HG03521 (cell line): ENCODE data around the gene PEX16.
A peak's percentile ranks its signal among the peaks of the same experiment; 100 is the strongest.
"Not testable (repeated sequence)": the region's sequence is repeated elsewhere in the genome, so short reads cannot be mapped to it uniquely, and the experiment has no call there.

ENCODE experiments used
- ATAC-seq: cut with Tn5 transposase; IDR thresholded peaks from one replicate; pipeline ENCODE4 v1.9.1; 2021; ENCODE audit warnings: mild to moderate bottlenecking, moderate library complexity; ENCODE audit not compliant: unreplicated experiment

Gene PEX16

DNA sequence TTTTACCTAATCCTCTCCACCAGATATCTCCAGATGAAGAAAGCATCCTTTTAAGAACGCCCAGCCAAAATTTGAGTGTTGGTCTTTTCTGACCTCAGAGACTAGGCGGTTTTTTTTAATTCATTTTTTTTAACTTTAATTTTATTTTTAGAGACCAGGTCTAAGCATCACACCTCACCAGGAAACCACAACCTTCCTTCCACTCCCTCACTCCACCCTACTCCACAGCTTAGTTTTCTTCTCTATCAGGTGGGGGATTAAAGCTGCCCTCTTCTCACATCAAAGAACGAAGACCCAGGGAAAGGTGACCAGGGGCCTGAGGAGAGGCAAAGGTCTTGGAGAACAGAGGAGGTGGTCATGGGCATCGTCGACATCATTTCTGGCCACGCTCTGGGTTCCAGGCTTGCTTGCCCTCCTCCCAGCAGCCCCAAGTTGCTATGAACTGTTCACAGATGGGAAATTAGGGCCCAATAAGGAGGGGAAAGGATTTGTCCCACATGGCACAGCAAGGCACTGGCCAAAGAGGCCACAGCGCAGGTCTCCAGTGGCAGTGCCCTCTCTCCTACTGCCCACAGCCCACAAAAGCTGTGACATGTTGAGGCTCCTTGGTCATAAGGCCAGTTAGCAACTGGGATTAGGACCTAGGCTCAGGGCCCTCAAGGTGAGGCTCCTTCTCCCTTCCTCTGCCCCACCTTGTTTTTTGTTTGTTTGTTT, 1.4 kb upstream of the PEX16 start:
- ATAC-seq, result no peak

DNA sequence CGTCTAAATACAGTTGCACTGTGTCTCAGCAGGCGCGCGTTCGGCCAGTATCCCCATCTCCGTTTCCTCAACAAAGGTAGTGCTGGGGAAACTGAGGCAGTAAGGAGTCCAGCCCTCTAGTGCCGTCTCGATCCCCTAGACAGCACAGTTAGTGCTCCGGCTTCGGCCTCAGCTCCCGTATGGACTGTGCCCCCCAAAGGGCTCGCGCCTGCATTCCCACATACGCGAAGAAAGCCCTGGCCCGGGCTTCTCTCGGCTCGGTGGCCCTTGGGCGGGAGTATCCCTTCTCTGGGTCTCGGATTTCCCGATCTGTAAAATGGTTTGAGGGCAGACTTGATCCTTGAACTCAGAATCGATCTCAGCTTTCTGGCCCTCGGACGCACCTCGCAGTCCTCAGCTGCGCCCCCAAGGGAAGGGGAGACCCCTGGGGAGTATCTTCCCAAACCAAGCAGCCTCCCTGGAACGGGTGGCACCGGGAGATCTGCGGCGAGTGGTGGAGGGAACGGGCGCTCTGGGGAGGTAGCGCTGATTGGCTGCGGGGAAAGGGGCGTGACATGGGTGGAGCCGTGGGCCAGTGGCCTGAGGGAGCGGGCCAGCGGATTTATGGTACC, 759 bp upstream of the PEX16 start:
- peak; percentile 24 for ATAC-seq

DNA sequence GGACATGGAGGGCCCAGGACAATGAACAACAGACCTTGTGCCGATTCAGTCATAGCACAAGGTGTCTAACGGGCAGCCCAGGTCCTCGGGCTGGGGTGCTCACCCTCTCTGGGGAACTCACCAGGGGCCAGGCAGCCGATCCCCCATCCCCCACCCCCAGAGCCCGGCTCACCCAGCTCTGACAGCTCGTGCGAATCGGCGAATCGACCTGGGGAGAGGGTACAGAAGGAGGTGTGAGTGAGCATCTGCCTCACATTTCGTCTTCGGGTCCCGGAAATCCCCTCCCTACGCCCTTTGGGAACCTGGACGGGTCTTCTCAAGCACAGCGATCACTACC, 423 bp downstream of the PEX16 start:
- no peak for ATAC-seq

DNA sequence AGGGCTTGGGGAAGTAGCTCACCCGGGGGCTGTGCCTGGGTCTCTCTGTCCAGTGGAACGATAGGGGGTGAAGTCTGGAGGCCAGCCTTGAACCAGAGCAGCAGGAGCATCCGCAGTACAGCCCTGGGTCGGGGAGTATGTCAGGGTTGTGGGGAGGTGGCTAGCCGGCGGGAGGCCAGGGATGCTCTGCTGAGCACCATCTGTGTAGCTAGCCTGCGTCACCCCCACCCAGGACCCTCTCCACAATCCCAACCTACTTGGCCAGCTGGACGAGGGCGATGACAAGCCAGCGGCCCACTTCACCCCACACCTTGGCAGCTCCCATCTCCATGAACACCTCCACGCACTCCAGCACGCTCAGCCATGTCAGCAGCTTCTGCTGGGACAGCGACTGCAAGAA, 2.2 kb downstream of the PEX16 start:
- no peak for ATAC-seq

DNA sequence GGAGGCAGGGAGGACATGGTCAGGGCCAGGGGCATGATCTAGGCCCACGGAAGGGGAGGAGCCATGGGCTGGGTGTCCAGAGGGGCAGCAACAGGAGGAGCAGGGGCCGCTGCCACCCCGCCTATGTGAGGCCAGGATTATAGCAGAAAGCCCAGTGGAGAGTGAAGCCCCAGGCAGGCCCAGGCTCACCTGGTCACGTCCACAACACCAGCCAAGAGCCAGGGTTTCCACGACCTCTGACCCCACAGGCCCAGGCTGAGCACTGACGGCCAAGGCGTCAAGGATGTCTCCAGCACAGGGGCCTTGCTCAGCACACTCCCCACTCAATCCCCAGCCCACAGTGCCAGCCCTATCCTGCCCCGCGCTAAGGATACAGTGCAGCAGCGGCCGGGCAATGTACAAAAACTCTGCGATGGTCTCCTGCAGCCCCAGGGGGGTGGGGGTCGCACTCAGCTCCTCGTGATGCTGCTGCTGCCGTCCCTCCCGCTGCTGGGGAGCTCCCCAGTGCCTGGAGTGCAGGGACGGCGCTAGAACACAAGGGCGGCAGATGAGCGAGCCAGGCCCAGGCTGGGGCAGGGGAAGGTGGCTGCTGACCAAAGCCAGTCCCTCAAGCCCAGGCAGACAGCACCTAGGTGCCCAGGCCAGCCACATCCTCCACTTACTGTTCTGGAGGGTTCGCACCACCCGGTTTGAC, 3.6 kb downstream of the PEX16 start:
- no peak for ATAC-seq

DNA sequence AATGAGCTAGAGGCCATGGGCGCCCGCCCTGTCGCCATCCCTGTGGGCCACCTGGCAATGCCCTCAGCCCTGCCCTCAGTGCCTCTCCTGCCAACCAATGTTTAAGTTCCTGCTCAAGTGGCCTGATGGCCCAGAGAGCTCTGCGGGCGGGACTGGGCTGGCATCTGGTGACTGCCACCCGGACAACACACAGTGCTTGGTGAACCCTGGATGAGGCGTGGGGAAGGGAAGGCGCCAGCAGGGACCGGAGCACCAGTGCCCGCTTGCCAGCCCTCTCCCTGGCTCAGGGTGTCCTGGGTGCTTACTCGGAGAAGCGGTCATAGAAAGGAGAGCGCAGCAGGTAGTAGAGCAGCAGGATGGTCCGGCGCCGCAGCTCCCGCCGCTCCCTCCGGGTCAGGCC, 4.2 kb downstream of the PEX16 start:
- ATAC-seq, result no peak

DNA sequence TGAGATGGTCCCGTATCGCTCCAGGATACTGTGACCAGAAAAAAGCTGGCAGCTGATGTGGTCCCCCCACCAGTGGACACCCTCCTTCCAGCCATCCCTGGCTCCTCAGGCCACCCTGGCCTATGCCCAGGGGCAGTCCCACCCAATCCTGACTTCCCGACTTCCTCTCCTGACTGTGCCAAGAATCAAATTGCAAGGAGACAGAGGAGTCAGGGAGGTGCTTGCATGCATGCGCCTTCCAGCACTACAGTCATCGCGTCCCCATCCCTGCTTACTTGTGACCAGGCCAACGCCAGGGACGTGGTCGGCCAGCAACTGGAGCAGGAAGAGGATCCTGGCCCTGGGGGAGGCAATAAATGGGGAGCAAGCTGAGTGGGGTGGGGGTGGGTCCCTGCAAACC, 7.1 kb downstream of the PEX16 start:
- ATAC-seq, result no peak

DNA sequence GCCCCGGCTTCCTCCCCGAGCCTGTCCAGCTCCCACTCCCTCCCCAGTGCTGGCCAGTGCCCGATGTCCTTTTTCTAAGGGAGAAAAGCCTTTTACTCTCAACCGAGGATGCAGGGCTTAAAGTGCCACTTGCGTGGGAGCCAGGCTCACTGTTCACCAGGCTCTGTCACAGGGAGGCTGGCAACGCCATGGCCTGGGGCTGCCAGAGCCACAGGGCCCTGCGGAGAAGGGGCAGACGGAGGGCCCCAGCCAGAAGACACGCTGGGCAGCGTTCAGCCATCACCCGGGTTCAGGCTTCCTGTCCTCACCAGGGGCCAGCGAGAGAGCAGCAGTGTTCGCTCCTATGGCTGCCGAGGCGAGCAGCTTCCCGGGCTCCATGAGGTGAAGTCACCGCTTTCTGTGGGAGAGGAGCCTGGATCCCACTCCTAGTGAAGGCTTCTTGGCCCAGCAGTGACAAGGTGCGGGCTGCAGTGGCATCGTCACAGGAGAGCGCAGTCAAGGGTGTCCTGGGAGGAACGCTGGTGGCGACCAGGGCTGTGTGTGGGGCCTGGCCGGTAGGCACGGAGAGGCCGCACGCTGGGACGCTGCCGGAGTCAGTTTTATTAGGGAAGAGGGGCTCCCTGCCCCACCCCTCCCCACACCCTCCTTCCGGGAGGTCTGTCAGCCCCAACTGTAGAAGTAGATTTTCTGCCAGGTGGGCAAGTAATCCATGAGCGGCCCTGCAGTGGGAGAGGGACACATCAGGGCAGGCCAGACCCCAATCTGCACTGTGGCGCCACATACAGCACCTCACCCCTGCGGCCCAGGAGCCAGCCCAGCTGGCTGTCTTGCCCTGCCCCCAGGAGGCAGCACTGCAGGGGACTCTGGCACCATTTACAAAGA, 7.8 kb downstream of the PEX16 start:
- ATAC-seq, result no peak

DNA sequence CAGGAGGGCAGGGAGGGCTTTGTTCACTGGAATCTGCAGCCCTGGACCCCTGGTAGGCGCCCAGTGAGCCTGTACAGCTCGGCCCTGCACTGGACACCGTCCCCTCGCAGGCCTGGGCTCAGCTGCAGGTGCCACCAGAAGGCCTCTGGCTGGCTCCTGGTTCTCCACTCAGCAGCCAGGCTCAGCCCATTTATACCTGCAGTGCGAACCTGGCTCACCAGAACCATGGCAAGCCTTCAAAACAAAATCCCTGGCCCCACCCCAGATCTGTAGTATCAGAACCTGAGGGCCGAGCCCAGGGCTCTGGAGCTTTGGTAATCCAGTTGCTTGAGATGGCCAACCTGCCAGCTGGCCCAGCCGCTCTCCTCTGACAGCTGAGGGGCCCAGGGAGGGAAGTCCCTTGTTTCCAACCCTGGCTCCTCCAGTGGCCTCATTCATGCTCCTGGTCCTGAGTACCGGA, 9.7 kb downstream of the PEX16 start:
- ATAC-seq, result no peak

DNA sequence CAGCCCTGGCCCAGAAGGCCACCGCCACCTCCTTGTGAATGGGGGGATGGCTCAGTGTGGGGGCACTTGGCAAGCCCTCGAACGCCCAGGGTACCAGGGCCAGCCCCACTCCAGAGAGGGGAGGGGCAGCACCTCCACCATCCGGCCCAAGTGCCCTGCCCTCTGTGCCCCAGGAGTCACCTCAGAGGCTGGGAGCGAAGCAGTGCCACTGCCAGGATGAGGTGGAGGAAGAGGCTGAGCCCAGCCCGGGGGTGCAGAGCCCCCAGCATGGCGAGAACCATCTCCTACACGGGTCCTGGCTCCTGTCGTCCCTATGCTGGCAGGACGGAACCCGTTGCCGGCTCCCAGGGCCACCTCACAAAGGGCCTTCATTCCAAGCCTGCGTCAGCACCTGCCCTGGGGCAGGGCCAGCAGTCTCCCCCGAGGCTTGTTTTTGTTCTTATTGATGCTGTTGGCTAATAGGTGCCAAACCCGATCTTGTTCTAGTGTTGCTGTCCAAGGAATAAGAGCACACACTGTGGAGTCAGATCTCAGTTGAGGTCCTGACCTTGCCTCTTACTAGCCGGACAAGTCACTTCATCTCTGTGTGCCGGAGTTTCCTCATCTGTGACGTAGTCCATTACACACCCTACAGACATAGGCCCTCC, 10.6 kb downstream of the PEX16 start, which contains the start of gene FREY1:
Gene FREY1 (minus strand): TSS at position 307 of the 647 bp plus-strand sequence. CDS start 26 bp downstream, at position 281.
- no peak for ATAC-seq

DNA sequence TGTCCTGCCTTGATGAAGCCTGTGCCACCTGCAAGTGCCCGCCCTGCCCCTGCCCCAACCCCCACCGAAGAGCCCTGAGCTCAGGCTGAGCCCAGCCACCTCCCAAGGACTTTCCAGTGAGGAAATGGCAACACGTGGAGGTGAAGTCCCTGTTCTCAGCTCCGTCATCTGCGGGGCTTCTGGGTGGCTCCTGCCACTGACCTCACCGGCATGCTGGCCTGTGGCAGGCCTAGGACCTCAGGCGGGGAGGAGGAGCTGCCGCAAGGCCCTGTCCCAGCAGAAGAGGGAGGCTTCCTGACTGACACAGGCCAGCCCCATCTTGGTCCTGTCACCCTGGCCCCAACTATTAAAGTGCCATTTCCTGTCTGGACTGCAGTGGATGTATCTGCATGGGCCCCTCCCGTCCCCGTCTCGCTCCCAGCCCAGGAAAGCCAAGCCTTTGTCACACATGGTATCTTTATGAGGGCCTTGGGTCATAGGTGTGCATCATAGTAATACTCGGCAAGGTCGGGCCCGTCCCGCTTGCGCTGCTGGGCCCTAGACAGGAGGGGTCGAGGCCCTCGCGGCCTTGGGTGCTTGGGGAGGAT, 11.5 kb downstream of the PEX16 start:
- no peak for ATAC-seq

DNA sequence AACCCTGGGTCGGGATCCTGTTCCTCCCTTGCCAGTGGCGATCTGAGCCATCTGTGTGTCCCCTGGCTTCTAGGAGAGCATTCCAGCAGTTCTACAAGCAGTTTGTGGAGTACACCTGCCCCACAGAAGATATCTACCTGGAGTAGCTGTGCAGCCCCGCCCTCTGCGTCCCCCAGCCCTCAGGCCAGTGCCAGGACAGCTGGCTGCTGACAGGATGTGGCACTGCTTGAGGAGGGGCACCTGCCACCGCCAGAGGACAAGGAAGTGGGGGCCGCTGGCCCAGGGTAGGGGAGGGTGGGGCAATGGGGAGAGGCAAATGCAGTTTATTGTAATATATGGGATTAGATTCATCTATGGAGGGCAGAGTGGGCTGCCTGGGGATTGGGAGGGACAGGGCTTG, 12.1 kb downstream of the PEX16 start:
- ATAC-seq, result not testable (repeated sequence)

DNA sequence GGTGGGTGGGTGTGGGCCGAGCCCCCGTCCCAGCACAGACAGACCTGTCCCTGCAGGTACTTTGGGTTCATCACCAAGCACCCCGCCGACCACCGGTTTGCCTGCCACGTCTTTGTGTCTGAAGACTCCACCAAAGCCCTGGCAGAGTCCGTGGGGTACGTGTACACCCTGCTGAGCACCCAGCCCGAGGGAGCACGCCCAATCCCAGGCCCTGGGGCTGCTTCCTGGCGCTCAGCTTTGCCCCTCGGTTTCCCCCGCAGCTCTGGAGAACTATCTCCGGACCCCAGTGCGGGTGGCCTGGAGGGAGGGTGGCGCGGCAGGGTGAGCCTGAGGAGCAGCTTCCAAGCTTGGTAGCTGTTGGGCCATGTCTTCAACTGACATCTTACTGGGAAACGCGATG, 12.6 kb downstream of the PEX16 start:
- no peak for ATAC-seq

DNA sequence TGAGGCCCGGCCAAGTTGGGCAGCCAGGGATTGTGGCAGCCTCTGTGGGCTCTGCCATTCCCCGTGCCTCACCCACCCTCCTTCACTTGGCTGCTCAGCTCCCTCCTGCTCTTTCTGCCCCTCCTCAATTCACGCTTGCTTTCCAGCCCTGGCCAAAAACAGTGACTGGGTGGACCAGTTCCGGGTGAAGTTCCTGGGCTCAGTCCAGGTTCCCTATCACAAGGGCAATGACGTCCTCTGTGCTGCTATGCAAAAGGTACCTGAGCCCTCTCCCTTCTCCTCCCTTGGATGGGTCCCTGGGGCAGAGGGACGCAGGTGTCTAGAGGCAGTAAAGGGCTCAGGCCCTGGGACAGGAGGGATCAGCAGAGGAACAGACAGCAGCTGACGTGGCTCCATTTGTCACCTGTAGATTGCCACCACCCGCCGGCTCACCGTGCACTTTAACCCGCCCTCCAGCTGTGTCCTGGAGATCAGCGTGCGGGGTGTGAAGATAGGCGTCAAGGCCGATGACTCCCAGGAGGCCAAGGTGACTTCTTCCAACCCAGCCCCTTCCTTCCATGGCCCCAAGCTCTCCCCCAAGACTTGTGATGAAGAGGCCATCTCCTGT, 13.3 kb downstream of the PEX16 start:
- ATAC-seq, result no peak

DNA sequence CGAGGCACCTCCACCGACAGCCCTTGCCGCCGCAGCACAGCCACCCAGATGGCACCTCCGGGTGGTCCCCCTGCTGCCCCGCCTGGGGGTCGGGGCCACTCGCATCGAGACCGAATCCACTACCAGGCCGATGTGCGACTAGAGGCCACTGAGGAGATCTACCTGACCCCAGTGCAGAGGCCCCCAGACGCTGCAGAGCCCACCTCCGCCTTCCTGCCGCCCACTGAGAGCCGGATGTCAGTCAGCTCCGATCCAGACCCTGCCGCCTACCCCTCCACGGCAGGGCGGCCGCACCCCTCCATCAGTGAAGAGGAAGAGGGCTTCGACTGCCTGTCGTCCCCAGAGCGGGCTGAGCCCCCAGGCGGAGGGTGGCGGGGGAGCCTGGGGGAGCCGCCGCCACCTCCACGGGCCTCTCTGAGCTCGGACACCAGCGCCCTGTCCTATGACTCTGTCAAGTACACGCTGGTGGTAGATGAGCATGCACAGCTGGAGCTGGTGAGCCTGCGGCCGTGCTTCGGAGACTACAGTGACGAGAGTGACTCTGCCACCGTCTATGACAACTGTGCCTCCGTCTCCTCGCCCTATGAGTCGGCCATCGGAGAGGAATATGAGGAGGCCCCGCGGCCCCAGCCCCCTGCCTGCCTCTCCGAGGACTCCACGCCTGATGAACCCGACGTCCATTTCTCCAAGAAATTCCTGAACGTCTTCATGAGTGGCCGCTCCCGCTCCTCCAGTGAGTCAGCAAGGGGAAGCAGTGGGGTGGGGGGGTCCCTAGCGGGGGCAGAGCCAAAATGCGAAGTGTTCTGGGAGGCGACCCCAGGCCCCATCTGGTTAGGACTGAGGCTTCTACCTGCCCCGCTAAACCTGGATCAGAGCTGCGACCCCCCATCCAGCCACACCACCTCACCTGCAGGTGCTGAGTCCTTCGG, 15.0 kb downstream of the PEX16 start:
- no peak for ATAC-seq

DNA sequence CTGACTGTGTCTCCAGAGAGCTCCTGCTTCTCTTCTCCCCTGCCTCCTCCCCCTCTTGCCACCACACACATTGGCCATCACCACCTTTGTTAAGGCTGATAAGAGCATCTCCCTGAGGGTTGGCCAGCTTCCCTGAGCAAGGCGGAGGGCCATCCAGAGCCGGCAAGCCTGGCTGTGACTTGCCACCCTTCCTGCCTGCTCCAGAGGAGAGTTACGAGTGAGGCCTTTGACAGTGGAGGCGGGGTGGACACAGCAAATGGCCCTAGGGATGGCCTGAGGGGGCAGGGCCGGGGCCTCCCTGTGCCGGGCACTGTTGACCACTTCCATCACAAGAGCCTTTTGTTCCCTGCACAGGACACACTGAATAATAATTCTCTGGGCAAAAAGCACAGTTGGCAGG, 16.1 kb downstream of the PEX16 start:
- ATAC-seq, result no peak

DNA sequence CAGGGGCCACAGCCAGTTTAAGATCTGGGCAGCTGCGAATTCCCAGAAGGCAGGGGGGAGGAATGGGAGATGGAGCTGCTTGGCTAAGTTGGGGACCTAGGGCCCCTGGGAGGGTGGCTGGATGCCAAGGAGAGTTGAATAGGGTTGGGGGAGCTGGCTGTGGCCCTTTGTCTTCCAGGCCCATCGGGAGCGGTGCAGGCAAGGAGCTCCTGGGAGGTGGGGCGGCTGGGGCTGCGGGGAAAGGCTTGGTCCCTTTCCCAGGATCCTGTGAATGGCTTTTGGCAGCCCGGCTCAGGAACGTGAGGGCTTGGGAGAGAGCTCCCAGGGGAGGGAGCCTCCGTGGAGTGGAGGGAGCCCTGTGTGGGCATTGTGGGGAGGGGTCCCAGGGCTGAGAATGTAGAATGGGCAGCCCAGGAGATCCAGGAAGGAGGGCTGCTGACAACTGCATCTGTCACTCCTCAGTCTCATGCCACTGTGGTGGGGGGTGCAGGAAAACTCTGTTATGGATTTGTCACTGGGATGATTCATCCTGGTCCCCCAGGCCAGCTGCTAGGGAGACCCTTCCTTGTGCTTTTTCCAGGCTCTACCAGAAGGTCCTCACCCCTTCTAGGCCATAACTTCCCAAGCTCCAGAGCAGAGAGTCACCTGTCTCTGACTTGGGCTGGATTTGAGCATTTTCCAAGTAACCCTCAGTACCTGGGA, 16.6 kb downstream of the PEX16 start:
- no peak for ATAC-seq

DNA sequence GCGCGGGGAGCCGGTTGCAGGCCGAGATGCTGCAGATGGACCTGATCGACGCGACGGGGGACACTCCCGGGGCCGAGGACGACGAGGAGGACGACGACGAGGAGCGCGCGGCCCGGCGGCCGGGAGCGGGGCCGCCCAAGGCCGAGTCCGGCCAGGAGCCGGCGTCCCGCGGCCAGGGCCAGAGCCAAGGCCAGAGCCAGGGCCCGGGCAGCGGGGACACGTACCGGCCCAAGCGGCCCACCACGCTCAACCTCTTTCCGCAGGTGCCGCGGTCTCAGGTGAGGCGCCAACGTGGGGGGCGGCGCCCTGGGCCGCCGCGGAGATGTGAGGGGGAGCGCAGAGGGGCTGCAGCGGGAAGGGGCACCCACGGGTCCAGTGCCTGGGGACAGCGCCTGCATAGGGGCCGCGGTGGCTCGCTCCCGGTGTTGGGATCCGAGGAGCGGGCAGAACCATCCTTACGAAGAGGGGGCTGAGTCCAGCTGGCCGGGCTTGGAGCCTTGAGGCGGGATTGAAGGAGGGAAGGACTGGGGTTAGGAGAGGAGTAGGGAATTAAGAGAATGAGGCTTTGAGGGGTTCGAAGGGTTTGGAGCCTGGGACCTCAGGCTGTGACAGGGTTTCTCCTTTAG, 17.4 kb downstream of the PEX16 start:
- ATAC-seq, result not testable (repeated sequence)
